Keratinocyte (primary cell): ENCODE data around the gene PLPP3. TPM values are rescaled to one million over a fixed set of nuclear protein-coding genes. Genes with fewer than 3 reads are reported as not detected.

Source experiments
- DNase-seq: peaks from one replicate; pipeline ENCODE4 v3.0.0-alpha.2; 2011; ENCODE audit warnings: low read depth, missing footprints, low spot score
- FAIRE-seq: peaks from 2 replicates; lab custom pipeline; 2011; peaks lifted over from hg19 to GRCh38; lab: Jason Lieb, UNC
- H2AFZ ChIP-seq: 2 replicates; pipeline ENCODE4 v1.6.0; 2012; ENCODE audit warnings: low read length, control low read depth, inconsistent platforms; ENCODE audit not compliant: control insufficient read depth
- H3K27ac ChIP-seq: 2 replicates; pipeline ENCODE4 v1.5.1; 2011; ENCODE audit warnings: low read length; ENCODE audit not compliant: control insufficient read depth, insufficient read depth
- H3K27me3 ChIP-seq: 3 replicates; pipeline ENCODE4 v1.6.0; 2011; ENCODE audit warnings: low read length; ENCODE audit not compliant: control insufficient read depth, insufficient read depth; ENCODE audit errors: extremely low read depth
- H3K36me3 ChIP-seq, 2 experiments: 2 replicates in 1 of 2; 3 replicates in 1 of 2; pipeline ENCODE4 v1.5.1; 2011; ENCODE audit warnings: low read length in 2 of 2, mild to moderate bottlenecking in 1 of 2; ENCODE audit not compliant: control insufficient read depth in 2 of 2, insufficient read depth in 2 of 2; ENCODE audit errors: extremely low read depth in 1 of 2
- H3K4me1 ChIP-seq: 3 replicates; pipeline ENCODE4 v1.5.1; 2011; ENCODE audit warnings: low read length; ENCODE audit not compliant: control insufficient read depth, insufficient read depth; ENCODE audit errors: extremely low read depth
- H3K4me2 ChIP-seq: 3 replicates; pipeline ENCODE4 v1.6.0; 2011; ENCODE audit warnings: low read depth, low read length; ENCODE audit not compliant: control insufficient read depth, insufficient read depth; ENCODE audit errors: extremely low read depth
- H3K4me3 ChIP-seq, 3 experiments: fragments of 200-600 bp in 1 of 3; sonication (generic) in 1 of 3; 2 replicates in 2 of 3; 3 replicates in 1 of 3; pipeline ENCODE4 v1.5.1; 2011 to 2016; ENCODE audit warnings: low read length in 3 of 3, mild to moderate bottlenecking in 3 of 3, control low read depth in 2 of 3, inconsistent platforms in 1 of 3, low read depth in 1 of 3, mixed read lengths in 1 of 3, mixed run types in 1 of 3, moderate library complexity in 1 of 3; ENCODE audit not compliant: control insufficient read depth in 2 of 3, insufficient read depth in 2 of 3; ENCODE audit errors: extremely low read depth in 1 of 3
- H3K79me2 ChIP-seq: 2 replicates; pipeline ENCODE4 v1.6.0; 2012; ENCODE audit warnings: low read length; ENCODE audit not compliant: control insufficient read depth, insufficient read depth
- H3K9ac ChIP-seq: 3 replicates; pipeline ENCODE4 v1.6.0; 2011; ENCODE audit warnings: low read length; ENCODE audit not compliant: control insufficient read depth, insufficient read depth; ENCODE audit errors: extremely low read depth
- H3K9me1 ChIP-seq: 3 replicates; pipeline ENCODE4 v1.6.0; 2011; ENCODE audit warnings: low read length; ENCODE audit not compliant: control insufficient read depth, insufficient read depth; ENCODE audit errors: extremely low read depth
- H3K9me3 ChIP-seq: 2 replicates; pipeline ENCODE4 v1.5.1; 2012; ENCODE audit warnings: low read depth, low read length; ENCODE audit not compliant: control insufficient read depth
- H4K20me1 ChIP-seq: 3 replicates; pipeline ENCODE4 v1.6.0; 2011; ENCODE audit warnings: low read length; ENCODE audit not compliant: control insufficient read depth, insufficient read depth; ENCODE audit errors: extremely low read depth
- CTCF ChIP-seq, 3 experiments: IDR thresholded peaks in 1 of 3; conservative IDR thresholded peaks in 1 of 3; optimal IDR thresholded peaks in 1 of 3; 2 replicates in 2 of 3; 3 replicates in 1 of 3; pipeline versions ENCODE3 to v1.5.1; 2011; ENCODE audit warnings: low read length in 3 of 3, mild to moderate bottlenecking in 3 of 3, moderate library complexity in 2 of 3, control low read depth in 1 of 3, inconsistent platforms in 1 of 3; ENCODE audit not compliant: insufficient read depth in 2 of 3; ENCODE audit errors: extremely low read depth in 1 of 3
- EZH2 ChIP-seq: IDR thresholded peaks from one replicate; pipeline ENCODE4 v1.6.1; 2012; ENCODE audit warnings: inconsistent platforms, mild to moderate bottlenecking, low read length, moderate library complexity
- dilution Hi-C: fragments of 300-500 bp; cut with MboI; formaldehyde crosslinking; loops from one replicate; pipeline ENCODE4 v1.7.0; 2020; ENCODE audit warnings: low sequenced_read_pairs; ENCODE audit not compliant: extremely low pct_ligation_motif_present
- polyA plus RNA-seq, 5 experiments: library from polyadenylated mRNA; depleted of rRNA in 3 of 5; stranded (reverse) in 3 of 5; stranded (forward) in 1 of 5; unstranded in 1 of 5; fragments of >200 nt; gene quantifications; 1 replicate in 1 of 5; 2 replicates in 3 of 5; 3 replicates in 1 of 5; pipeline versions ENCODE4 v1.2.1 to v1.2.3, GENCODE V29; 2011 to 2012; ENCODE audit warnings: missing spikeins in 2 of 5, low read depth in 1 of 5, low replicate concordance in 1 of 5

PLPP3 gene
- polyA plus RNA-seq, 1 donor (not counting 4 experiments of a cell fraction or from before 2014, with no cell fraction given) = 4.0 TPM

GRCh38 chr1:56577406-56578137 lies 1.8 kb downstream of the PLPP3 start:
- no peaks in the 10 kb centered on the region for H3K4me1 ChIP-seq
- H3K4me2 ChIP-seq = peak overlapping the region; percentile 83
- H3K9ac ChIP-seq = no peak overlapping the region
- H3K27ac ChIP-seq = no peak overlapping the region
- peak in 1 of 3 experiments; percentile 0 for TF ChIP-seq CTCF (optimal IDR thresholded peaks at IDR 0.05 in 1 of 3, IDR thresholded peaks at IDR 0.05 in 1 of 3, conservative IDR thresholded peaks at IDR 0.05 in 1 of 3; ENCODE audit: extremely low read depth in 1 of 3, insufficient read depth in 2 of 3, low read length in 3 of 3)
- no peak for TF ChIP-seq EZH2
- no peaks in the 10 kb centered on the region for H3K9me1 ChIP-seq
- H3K36me3 ChIP-seq = no peaks in the 10 kb centered on the region
- no peaks in the 10 kb centered on the region for H3K9me3 ChIP-seq
- H3K27me3 ChIP-seq = no peaks in the 10 kb centered on the region
- H3K79me2 ChIP-seq = no peaks in the 10 kb centered on the region
- H3K4me3 ChIP-seq = peak overlapping the region; percentile 73 to 88 (median 80)
- FAIRE-seq (no peak), DNase-seq (no peak)
- no peaks in the 10 kb centered on the region for H4K20me1 ChIP-seq
- dilution Hi-C loops = no loop called here
- no peak overlapping the region for H2AFZ ChIP-seq

GRCh38 chr1:56576880-56577405 lies 2.4 kb downstream of the PLPP3 start:
- no peak overlapping the region for H2AFZ ChIP-seq
- H3K27ac ChIP-seq = no peak overlapping the region
- TF ChIP-seq CTCF (optimal IDR thresholded peaks at IDR 0.05 in 1 of 3, IDR thresholded peaks at IDR 0.05 in 1 of 3, conservative IDR thresholded peaks at IDR 0.05 in 1 of 3; ENCODE audit: extremely low read depth in 1 of 3, insufficient read depth in 2 of 3, low read length in 3 of 3) (peak in 2 of 3 experiments; percentile 24 to 59), EZH2 (no peak)
- no peaks in the 10 kb centered on the region for H4K20me1 ChIP-seq
- H3K9me3 ChIP-seq = no peaks in the 10 kb centered on the region
- H3K36me3 ChIP-seq = no peaks in the 10 kb centered on the region
- H3K4me1 ChIP-seq = no peaks in the 10 kb centered on the region
- H3K9ac ChIP-seq = no peak overlapping the region
- H3K27me3 ChIP-seq = no peaks in the 10 kb centered on the region
- dilution Hi-C loops = no loop called here
- H3K4me2 ChIP-seq = no peak overlapping the region
- H3K79me2 ChIP-seq = no peaks in the 10 kb centered on the region
- no peak overlapping the region for H3K4me3 ChIP-seq
- FAIRE-seq (no peak), DNase-seq (no peak)
- H3K9me1 ChIP-seq = no peaks in the 10 kb centered on the region
